ENCODE results near the gene ZNF423.

The ZNF423 gene

GRCh38 chr16:49836668-49837067 is 19.2 kb downstream of the ZNF423 start:
- H3K9ac ChIP-seq (ENCODE audit: low read depth, low read length): no peak overlapping the region
- H4K20me1 ChIP-seq (ENCODE audit: insufficient read depth, low read length): no peaks in the 10 kb centered on the region
- no peak overlapping the region for H3K4me3 ChIP-seq (ENCODE audit: low read depth in 1 of 2, low read length in 2 of 2)
- DNase-seq: no peak
- TF ChIP-seq EZH2 (IDR thresholded peaks at IDR 0.05; ENCODE audit: borderline replicate concordance, low read depth, low read length, severe bottlenecking) (no peak), CTCF (IDR thresholded peaks at IDR 0.05; ENCODE audit: borderline replicate concordance, extremely low read depth, low read length, poor library complexity, severe bottlenecking) (no peak)
- H3K4me1 ChIP-seq (ENCODE audit: insufficient read depth, low read length): no peaks in the 10 kb centered on the region
- no peak overlapping the region for H3K4me2 ChIP-seq (ENCODE audit: insufficient read depth, low read length)
- no peak for ATAC-seq (ENCODE audit: insufficient read depth, low read depth)
- H3K27me3 ChIP-seq (ENCODE audit: insufficient read depth, low read length, poor library complexity): peaks cover 3% of the 10 kb centered on the region
- no peak overlapping the region for H2AFZ ChIP-seq (ENCODE audit: low read depth, low read length)
- H3K27ac ChIP-seq (ENCODE audit: low read length): no peak overlapping the region
- H3K9me3 ChIP-seq (ENCODE audit: insufficient read depth, low read length, severe bottlenecking): no peaks in the 10 kb centered on the region
- H3K79me2 ChIP-seq (ENCODE audit: insufficient read depth, low read length): no peaks in the 10 kb centered on the region
- H3K36me3 ChIP-seq (ENCODE audit: insufficient read depth, low read length): no peaks in the 10 kb centered on the region

GRCh38 chr16:49836218-49836617 is 19.7 kb downstream of the ZNF423 start:
- H3K79me2 ChIP-seq (ENCODE audit: insufficient read depth, low read length): no peaks in the 10 kb centered on the region
- H4K20me1 ChIP-seq (ENCODE audit: insufficient read depth, low read length): no peaks in the 10 kb centered on the region
- no peak overlapping the region for H3K9ac ChIP-seq (ENCODE audit: low read depth, low read length)
- no peaks in the 10 kb centered on the region for H3K4me1 ChIP-seq (ENCODE audit: insufficient read depth, low read length)
- no peak overlapping the region for H3K27ac ChIP-seq (ENCODE audit: low read length)
- ATAC-seq (ENCODE audit: insufficient read depth, low read depth) (no peak), DNase-seq (no peak)
- peaks cover 3% of the 10 kb centered on the region for H3K27me3 ChIP-seq (ENCODE audit: insufficient read depth, low read length, poor library complexity)
- H2AFZ ChIP-seq (ENCODE audit: low read depth, low read length): no peak overlapping the region
- H3K4me2 ChIP-seq (ENCODE audit: insufficient read depth, low read length): no peak overlapping the region
- H3K36me3 ChIP-seq (ENCODE audit: insufficient read depth, low read length): no peaks in the 10 kb centered on the region
- TF ChIP-seq EZH2 (IDR thresholded peaks at IDR 0.05; ENCODE audit: borderline replicate concordance, low read depth, low read length, severe bottlenecking) (no peak), CTCF (IDR thresholded peaks at IDR 0.05; ENCODE audit: borderline replicate concordance, extremely low read depth, low read length, poor library complexity, severe bottlenecking) (no peak)
- no peaks in the 10 kb centered on the region for H3K9me3 ChIP-seq (ENCODE audit: insufficient read depth, low read length, severe bottlenecking)
- no peak overlapping the region for H3K4me3 ChIP-seq (ENCODE audit: low read depth in 1 of 2, low read length in 2 of 2)

DNA sequence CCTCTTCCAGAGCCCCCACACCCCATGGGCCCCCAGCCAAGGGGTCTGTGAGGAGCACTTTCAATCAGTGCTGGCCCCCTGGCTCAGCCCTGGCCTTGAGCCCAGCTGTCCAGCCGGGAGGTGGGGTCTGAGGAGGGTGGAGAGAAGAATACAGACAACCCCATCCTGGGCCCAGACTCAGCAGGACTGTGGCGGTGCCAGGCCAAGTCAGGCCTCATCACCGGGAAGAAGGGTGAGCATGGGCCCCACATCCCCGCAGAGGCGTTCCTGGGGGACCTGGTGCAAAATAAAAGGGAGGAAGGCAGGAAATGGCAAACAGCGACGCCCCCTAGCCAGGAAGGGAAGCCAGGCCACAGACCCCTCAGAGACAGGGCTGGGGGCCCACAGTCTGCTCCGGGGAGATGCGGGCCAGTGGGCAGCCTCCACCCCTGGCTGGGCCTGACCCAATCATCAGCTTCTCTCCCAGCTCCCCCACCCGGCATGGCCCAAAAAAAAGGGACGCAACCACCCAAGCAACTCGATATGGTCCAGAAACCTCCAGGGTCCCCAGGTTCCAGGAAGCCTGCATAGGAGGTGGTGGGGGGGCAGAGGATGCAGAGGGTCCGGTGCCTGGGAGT is 20.6 kb downstream of the ZNF423 start:
- Histone ChIP-seq H3K9me3 (ENCODE audit: insufficient read depth, low read length, severe bottlenecking) (no peaks in the 10 kb centered on the region), H3K27ac (ENCODE audit: low read length) (no peak overlapping the region), H3K36me3 (ENCODE audit: insufficient read depth, low read length) (no peaks in the 10 kb centered on the region), H3K9ac (ENCODE audit: low read depth, low read length) (no peak overlapping the region), H2AFZ (ENCODE audit: low read depth, low read length) (no peak overlapping the region), H3K4me3 (ENCODE audit: low read depth in 1 of 2, low read length in 2 of 2) (no peak overlapping the region), H3K4me2 (ENCODE audit: insufficient read depth, low read length) (no peak overlapping the region), H3K27me3 (ENCODE audit: insufficient read depth, low read length, poor library complexity) (peaks cover 3% of the 10 kb centered on the region), H3K4me1 (ENCODE audit: insufficient read depth, low read length) (no peaks in the 10 kb centered on the region), H3K79me2 (ENCODE audit: insufficient read depth, low read length) (no peaks in the 10 kb centered on the region), H4K20me1 (ENCODE audit: insufficient read depth, low read length) (no peaks in the 10 kb centered on the region)
- TF ChIP-seq CTCF (IDR thresholded peaks at IDR 0.05; ENCODE audit: borderline replicate concordance, extremely low read depth, low read length, poor library complexity, severe bottlenecking) (no peak), EZH2 (IDR thresholded peaks at IDR 0.05; ENCODE audit: borderline replicate concordance, low read depth, low read length, severe bottlenecking) (no peak)
- DNase-seq (no peak), ATAC-seq (ENCODE audit: insufficient read depth, low read depth) (no peak)
